Psoas muscle (tissue), 8 donors: Measurements from ENCODE around the gene SLC25A41. TPM values are rescaled to one million over a fixed set of nuclear protein-coding genes. Genes with fewer than 3 reads are reported as not detected.

ENCODE experiments used
- ATAC-seq, 4 donors: fragments of 200-7000 bp; cut with Tn5 transposase; one replicate each; pipeline ENCODE4 v1.9.1; 2020; ENCODE audit warnings: moderate library complexity in 3 of 4, mild to moderate bottlenecking in 2 of 4
- DNase-seq, 2 donors: peaks; one replicate each; pipeline ENCODE4 v3.0.0-alpha.2; 2020
- H3K27ac ChIP-seq: fragments of 200-600 bp; one replicate; pipeline ENCODE4 v1.8.0; 2022
- H3K27me3 ChIP-seq, 3 donors: fragments of 200-600 bp in 1 of 3; one replicate each; pipeline versions ENCODE4 v1.6.1 to v1.8.0; 2013 to 2022; ENCODE audit warnings: low read length in 2 of 3, mild to moderate bottlenecking in 2 of 3, moderate library complexity in 1 of 3; ENCODE audit not compliant: insufficient read depth in 3 of 3
- H3K36me3 ChIP-seq, 2 donors: fragments of 200-600 bp in 1 of 2; one replicate each; pipeline versions ENCODE4 v1.6.1 to v1.8.0; 2013 to 2022; ENCODE audit warnings: low read depth in 1 of 2, mild to moderate bottlenecking in 1 of 2, moderate library complexity in 1 of 2; ENCODE audit not compliant: insufficient read depth in 1 of 2
- H3K4me1 ChIP-seq: fragments of 200-600 bp; one replicate; pipeline ENCODE4 v1.8.0; 2022
- H3K4me3 ChIP-seq: fragments of 200-600 bp; one replicate; pipeline ENCODE4 v1.8.0; 2022; ENCODE audit warnings: mild to moderate bottlenecking
- H3K9me3 ChIP-seq: fragments of 200-600 bp; one replicate; pipeline ENCODE4 v1.8.0; 2022
- WGBS, 3 donors: extraction: QIAGEN DNeasy Blood & Tissue Kit; methylation state at CpG; one replicate each; pipeline versions ENCODE4 v1.1.6 to v1.1.7; 2013; 5-methylcytosine and 5-hydroxymethylcytosine counted together
- intact Hi-C, 2 donors: fragments of 100-400 bp; cut with DNase I; formaldehyde crosslinking; loops; one replicate each; pipeline versions ENCODE4 v1.11.0 to v1.14.2; 2022
- polyA plus RNA-seq, 3 donors: library from polyadenylated mRNA; stranded (reverse); fragments of 200-250 nt; gene quantifications; one replicate each; pipeline ENCODE4 v1.2.3, GENCODE V29; 2013
- total RNA-seq, 4 donors: library from RNA; stranded (reverse); fragmentation: NEBNext Ultra II Directional in 2 of 4; extraction: Animal tissue kit (Norgen Biotek cat#: 25700) in 2 of 4; gene quantifications; one replicate each; pipeline versions ENCODE4 v1.2.1 to v1.2.4, GENCODE V29; 2021 to 2023
- TF ChIP-seq, protein P1 (sequence below): fragments of 200-600 bp; IDR thresholded peaks from one replicate; pipeline ENCODE4 v1.8.0; 2022; ENCODE audit warnings: antibody characterized with exemption
- donor health status: healthy with polysubstance abuse.
- donor health status: DM: no; HTN: no; CAD: no; lungs with moderate emphysema.
- donor health status: Bipolar disorder and iron deficiency.
- donor health status: healthy.
- donor health status: DM: yes; HTN: yes; CAD: no.
- donor health status: DM: no; HTN: no; CAD: no.
- donor health status: DM: no; HTN: no; CAD: no.
- donor health status: DM: yes; HTN: yes; CAD: no.

The SLC25A41 gene
- total and polyA plus RNA-seq, 7 donors, result 0.07 to 0.60 (median 0.44) TPM; not detected in 1

DNA sequence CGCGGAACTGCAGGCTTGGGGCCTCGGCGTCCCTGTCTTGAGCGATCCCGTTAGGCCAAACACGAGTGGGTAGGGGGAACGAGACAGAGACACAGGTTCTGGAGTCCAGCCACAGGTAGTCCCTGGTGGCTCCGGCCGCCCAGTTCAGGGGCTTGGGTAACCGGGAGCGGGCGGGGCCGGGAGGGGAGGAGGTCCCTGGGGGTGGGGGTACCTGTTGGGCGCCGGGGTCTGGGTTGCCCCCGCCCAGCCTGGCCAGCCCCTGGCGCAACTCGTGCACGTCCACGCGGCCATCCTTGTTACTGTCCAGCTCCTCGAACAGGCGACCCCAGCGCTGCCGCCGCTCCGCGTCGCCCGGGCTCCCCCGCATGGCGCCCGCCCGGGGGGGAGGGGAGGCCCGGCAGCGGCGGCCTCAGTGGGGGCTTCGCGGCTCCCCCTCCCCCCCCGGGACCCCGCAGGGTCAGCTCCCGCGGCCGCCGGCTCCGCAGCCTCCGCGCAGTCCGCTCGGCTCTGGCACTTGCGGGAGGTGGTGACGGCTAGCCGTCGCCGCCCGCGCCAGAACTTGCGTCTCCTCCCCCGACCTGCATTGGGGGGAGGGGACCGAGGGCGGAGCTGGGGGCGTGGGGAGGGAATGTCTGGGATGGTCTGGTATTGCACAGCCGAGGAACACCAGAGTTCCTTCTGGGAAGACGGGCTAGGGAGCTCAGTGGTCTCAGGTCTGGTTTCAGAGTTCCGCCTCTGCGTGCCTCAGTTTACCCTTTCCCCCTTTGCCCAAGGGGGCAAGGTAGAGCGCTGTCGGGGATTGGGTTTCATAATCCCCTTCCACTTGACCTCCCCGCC is 25.9 kb upstream of the SLC25A41 start, which contains the start of gene SLC25A23:
Gene SLC25A23, minus strand, starts transcription at position 531 of the 837 bp plus-strand sequence. Its CDS starts 164 bp downstream, at position 367.
- peak; percentile 68 to 78 for DNase-seq
- 2% methylated on average over 32 to 66 of the region's 70 CpGs for WGBS, 3 donors
- intact Hi-C loops, result no loop called here
- Histone ChIP-seq H3K9me3 (no peaks in the 10 kb centered on the region), H3K4me1 (peaks cover 9% of the 10 kb centered on the region), H3K27me3 (peaks cover 0 to 19% (median 7%) of the 10 kb centered on the region in 3 donors), H3K4me3 (peak within 1 kb of the TSS; percentile 86), H3K27ac (peak within 1 kb of the TSS; percentile 72), H3K36me3 (peaks cover 0 to 24% of the 10 kb centered on the region in 2 donors)
- peak; percentile 60 to 79 (median 71) for ATAC-seq
- TF ChIP-seq, protein P1, sequence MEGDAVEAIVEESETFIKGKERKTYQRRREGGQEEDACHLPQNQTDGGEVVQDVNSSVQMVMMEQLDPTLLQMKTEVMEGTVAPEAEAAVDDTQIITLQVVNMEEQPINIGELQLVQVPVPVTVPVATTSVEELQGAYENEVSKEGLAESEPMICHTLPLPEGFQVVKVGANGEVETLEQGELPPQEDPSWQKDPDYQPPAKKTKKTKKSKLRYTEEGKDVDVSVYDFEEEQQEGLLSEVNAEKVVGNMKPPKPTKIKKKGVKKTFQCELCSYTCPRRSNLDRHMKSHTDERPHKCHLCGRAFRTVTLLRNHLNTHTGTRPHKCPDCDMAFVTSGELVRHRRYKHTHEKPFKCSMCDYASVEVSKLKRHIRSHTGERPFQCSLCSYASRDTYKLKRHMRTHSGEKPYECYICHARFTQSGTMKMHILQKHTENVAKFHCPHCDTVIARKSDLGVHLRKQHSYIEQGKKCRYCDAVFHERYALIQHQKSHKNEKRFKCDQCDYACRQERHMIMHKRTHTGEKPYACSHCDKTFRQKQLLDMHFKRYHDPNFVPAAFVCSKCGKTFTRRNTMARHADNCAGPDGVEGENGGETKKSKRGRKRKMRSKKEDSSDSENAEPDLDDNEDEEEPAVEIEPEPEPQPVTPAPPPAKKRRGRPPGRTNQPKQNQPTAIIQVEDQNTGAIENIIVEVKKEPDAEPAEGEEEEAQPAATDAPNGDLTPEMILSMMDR, result no peak

DNA sequence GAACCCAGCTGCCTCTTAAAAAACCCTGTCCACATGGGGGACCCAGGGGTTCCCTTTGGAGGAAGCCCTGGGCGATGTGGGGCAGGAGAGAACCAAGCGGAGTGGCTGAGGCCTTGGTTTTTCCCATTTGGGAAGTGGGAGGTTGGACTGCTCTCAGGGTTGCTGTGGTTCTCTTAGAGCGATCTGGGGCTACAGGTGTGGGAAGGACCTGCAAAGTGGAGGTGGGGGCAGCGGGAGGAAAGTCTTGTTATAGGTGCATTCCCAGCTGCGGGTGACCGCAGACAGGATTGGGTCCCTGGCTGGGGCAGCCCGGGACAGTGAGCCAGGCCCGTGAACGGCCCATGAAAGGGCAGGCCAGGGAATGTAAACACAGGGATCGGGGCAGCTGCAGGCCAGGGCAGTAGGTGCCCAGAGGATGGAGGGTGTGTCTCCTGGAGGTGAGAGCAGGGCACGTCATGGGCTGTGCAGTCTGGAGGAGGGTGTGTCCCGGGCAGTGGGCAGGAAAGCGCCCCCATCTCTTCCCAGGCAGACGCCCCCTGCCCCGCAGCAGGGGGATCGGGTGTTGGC is 25.2 kb upstream of the SLC25A41 start:
- ATAC-seq (no peak), DNase-seq (no peak)
- Histone ChIP-seq H3K4me3 (peak overlapping the region; percentile 86), H3K9me3 (peaks cover 5% of the 10 kb centered on the region), H3K4me1 (peaks cover 9% of the 10 kb centered on the region), H3K36me3 (peaks cover 0 to 31% of the 10 kb centered on the region in 2 donors), H3K27ac (no peak overlapping the region), H3K27me3 (peaks cover 0 to 12% (median 1%) of the 10 kb centered on the region in 3 donors)
- TF ChIP-seq, protein P1, result no peak
- intact Hi-C loops, result no loop called here
- WGBS, 3 donors, result 32 to 41% (median 35%) methylated on average over 16 of the region's 16 CpGs

DNA sequence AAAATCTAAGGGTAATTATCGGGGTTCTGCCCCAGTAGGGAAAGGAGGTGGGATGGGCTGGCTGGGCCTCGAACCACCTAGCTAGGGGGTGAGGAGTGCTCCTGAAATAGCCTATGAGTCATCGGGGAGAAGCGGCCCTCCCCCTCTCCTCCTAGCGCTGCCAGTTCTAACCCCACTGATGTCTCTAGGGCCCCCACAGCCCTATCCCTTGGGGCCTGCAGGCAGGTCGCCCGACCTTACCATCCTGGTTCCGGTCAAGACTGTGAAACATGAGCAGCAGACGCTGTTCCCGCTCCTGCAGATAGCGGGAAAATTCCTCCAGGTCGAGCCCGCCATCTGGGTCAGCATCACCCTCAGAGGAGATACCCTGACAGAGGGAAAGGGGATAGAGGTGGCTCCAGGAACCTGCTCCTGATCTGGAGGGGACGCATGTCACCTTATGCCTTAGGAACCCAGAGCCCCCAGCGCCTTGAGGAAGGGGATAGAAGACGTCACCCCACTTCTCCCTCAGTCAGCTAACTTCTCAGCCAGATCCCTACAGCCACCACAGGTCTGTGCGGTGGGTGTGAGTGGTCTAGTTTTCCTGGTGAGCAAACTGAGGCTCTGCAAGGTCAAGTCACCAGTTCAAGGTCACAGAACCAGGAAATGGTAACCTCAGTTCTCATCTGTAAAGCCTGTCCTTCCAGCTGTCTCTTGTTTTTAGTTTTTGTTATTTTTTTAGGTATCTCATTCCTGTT is 24.6 kb upstream of the SLC25A41 start:
- 58 to 82% (median 81%) methylated on average over 17 of the region's 17 CpGs for WGBS, 3 donors
- Histone ChIP-seq H3K9me3 (peaks cover 7% of the 10 kb centered on the region), H3K4me1 (peaks cover 9% of the 10 kb centered on the region), H3K27ac (no peak overlapping the region), H3K27me3 (peaks cover 0 to 5% (median 0%) of the 10 kb centered on the region in 3 donors), H3K36me3 (peaks cover 0 to 37% of the 10 kb centered on the region in 2 donors), H3K4me3 (peak overlapping the region; percentile 86)
- intact Hi-C loops, result no loop called here
- TF ChIP-seq, protein P1, result no peak
- DNase-seq (no peak), ATAC-seq (no peak)

DNA sequence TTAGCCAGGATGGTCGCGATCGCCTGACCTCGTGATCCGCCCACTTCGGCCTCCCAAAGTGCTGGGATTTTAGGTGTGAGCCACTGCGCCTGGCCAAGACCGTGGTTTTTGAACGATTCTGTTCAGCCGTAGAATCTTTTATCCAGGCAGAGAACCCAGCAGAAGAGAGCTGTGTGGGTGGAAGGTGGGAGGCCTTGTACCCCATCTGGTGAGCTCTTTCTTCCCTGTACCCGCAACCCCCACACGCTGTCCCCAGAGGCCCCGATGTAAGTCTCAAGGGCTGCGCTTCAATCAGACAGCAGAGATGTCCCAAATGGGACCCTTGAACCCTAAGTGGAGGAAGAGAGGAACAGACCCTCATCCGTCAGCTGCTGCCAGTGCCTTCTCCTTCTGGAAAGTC is 22.4 kb upstream of the SLC25A41 start:
- WGBS, 3 donors, result 87 to 97% (median 94%) methylated on average over 14 to 15 of the region's 15 CpGs
- Histone ChIP-seq H3K27ac (no peak overlapping the region), H3K27me3 (no peaks in the 10 kb centered on the region), H3K4me3 (no peak overlapping the region), H3K9me3 (peaks cover 7% of the 10 kb centered on the region), H3K36me3 (peaks cover 0 to 59% of the 10 kb centered on the region in 2 donors), H3K4me1 (peaks cover 9% of the 10 kb centered on the region)
- DNase-seq (no peak), ATAC-seq (no peak)
- TF ChIP-seq, protein P1, result no peak
- intact Hi-C loops, result no loop called here
